GM19043 (cell line): ENCODE data around the gene GALNT2.

Source experiments
- ATAC-seq: cut with Tn5 transposase; IDR thresholded peaks from one replicate; pipeline ENCODE4 v1.9.1; 2021; ENCODE audit warnings: low read depth; ENCODE audit not compliant: unreplicated experiment

GALNT2 gene

DNA sequence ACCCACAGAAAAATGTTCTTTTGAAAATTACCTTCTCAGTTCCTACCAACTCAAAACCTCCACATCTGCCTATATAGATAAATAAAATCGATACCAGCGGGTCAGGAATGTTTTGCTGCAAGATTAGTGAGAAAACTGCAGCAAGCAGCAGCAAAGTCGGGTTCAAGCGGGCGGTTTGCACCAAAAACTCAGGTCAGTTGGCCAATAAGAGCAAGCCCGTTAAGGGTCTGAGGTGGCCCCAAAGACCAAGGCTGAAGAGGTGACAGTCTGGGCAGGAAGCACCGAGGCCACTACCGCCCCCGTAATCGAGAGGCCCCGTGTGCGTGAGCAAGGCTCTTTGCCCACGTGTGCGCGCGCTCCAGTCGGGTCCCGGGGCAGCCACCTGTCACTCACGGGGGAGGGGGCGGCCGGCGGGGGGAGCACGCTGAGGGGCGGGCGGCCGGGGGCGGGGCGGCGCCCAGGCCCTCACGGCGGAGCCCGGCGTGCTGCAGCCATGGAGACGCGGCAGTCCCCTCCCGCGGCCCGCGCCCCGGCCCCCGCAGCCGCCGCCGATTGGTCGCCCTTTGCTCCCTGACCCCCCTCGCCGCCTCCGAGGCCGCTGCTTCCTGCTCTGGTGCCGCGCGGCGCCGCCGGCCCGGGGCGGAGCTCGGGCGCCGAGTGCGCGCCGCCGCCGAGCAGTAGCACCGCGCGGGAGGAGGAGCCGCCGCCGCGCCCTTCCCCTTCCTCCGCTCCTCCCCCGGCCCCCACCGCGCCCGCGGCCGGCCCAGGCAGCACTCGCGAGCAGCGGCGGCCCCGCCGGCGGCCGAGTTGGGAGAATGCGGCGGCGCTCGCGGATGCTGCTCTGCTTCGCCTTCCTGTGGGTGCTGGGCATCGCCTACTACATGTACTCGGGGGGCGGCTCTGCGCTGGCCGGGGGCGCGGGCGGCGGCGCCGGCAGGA lies at the start of gene GALNT2:
Gene GALNT2 (plus strand): TSS at position 773 of the 939 bp plus-strand sequence. CDS start 43 bp downstream, at position 816.
- ATAC-seq = peak; percentile 83

DNA sequence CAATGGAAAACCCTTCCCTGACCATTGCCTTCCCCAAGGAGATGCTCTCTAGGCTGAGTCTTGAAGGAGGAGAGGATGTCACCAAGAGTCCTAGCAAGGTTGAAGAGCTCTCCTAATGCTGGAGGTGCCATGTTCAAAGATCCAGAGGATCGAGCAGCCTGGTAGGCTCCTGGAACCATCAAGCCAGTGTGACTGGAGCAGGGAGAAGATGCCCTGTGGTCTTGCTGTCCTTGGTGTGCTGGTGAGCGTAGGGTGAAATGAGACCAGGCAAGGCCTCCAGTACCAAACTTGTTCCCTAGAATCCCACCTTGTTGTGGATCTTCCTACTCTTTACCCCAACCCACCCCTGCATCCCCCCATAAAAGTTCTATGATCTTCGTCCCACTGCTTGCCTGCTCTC lies 46.6 kb upstream of the GALNT2 start:
- ATAC-seq = no peak

DNA sequence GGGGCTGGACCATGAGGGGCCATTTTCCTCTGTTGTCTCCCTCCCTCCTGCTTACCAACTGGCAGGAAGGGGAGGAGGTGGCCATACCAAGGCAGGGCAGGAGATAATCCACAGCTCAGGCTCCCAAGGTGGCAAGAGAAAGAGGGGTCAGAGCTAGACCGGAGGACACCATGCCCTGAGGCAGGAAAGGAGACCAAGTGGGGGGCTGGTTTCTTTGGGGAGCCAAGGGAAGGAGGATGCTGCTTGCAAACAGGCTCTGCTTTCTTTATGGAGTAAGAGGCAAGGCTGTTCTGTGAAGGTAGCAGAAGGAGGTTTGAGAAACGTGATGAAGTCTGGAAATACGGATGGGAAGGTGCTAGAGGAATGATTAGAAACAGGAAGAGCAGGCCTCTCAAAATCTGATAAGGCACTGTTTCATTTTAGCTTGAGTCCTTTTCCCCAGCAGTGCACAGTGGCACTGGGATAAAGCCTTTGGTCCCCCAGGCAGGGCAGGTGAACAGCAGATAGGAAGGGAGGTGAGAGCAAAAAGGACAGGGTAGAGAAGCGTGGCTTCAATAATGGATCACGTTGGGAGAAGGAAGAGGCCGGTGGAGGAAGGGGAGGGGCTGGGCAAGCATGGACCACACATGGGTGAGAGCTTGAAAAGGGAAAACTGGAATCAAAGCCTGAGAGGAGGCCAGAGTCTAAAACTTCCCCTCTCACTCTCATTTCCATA lies 44.2 kb upstream of the GALNT2 start:
- ATAC-seq = no peak

DNA sequence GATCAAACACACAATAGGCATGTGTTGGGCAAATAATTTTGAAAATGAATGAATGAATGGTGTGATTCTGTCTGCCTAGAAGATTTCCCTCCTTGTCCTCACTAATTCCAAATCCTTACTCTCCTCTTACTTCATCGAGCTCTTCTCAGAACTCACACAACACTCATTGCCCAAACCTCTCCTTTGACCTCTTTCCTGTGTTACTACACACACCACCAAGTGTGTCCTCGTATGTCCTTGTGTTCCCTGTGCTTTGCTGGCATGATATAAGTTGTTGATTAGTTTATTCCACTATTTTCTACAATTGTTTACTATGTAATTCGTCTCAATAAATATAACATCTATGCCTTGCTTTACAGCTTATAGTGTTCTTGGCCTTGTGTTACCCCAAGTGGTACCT lies 41.4 kb upstream of the GALNT2 start:
- ATAC-seq = no peak

DNA sequence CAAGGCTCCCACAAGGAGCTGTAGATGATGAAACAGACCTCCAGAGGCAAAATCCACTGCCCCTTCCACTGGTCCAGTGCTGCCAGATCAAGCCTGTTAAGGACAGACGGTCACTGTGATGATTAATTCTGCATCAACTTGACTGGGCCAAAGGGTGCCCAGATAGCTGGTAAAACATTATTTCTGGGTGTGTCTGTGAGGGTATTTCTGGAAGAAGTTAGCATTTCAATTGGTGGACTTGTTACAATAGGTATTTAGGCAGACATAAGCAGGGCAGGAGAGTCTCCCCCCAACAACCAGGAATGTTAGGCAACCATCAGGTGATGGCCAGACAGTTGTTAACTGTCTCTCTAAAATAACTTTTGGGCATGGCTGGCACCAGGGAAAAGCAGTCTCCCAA lies 40.9 kb upstream of the GALNT2 start:
- no peak for ATAC-seq

DNA sequence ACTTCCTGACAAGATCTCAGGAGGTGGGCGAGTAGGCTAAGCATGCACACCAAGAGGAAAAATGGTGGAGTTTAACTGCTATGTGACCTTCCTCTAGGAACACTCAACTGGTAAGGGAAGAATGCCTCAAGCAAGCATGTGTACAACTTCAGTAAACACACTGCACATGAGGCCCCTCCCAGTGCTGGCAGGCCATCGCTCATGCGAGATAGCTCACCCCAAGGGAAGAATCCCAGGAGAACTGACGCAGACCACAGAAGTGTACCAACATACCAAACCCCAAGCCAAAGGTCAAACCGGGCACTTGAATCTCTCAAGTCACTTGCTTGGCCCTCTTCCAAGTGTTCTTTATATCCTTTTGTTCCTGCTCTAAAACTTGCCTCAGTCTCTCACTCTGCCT lies 40.5 kb upstream of the GALNT2 start:
- no peak for ATAC-seq

DNA sequence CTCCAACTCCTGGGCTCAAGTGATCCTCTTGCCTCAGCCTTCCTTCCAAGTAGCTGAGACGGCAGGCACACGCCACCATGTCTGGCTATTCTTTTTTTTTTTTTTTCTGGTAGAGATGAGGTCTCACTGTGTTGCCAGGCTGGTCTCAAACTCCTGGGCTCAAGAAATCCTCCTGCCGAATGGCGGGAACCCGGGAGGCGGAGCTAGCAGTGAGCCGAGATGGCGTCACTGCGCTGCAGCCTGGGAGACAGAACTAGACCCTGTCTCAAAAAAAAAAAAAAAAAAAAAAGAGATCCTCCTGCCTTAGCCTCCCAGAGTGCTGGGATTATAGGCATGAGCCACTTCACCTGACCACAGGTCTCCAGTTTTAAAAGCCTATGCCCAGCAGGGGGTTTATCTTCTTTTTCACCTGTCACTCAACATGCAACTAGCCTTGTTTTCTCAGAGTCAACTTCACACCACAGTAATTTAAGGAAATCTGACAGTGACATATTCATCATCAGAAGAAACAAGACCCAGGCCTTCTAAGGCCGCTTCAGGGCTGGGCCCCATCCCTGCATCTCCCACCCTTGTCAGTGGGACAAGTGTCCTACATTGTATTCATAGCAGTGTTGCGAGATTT lies 38.3 kb upstream of the GALNT2 start:
- no peak for ATAC-seq

DNA sequence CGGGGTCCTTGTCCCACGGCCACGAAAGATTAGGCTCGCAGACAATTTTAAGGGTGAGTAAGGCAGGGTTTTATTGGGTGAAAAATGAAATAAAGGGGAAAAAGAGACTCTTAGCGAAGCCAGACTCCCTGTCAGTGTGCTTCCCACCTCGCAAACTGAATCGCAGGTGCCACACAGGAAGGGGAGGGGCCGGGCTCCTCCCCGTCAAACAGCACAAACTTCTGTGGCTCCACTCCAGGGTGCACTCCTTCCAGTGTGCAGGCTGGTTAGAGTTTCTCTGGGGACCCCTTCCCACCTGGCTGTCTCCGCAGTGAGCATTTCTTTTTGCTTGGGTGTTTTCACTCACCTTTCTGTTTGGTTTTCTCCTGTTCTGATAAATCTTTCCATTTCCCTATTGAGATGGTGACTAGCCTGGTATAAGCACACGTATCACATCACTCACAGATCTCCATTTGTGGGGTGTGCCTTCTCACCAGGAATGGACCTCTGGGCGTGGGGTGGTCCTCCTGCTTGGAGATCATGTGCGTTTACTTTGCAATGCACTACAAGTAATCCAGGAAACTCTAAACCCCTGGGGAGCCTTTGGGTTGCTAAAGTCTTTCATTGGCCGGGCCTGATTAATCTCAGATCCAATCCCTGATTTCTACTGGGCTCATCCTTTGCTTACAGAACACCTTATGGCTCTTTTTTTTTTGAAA lies 37.6 kb upstream of the GALNT2 start:
- no peak for ATAC-seq

DNA sequence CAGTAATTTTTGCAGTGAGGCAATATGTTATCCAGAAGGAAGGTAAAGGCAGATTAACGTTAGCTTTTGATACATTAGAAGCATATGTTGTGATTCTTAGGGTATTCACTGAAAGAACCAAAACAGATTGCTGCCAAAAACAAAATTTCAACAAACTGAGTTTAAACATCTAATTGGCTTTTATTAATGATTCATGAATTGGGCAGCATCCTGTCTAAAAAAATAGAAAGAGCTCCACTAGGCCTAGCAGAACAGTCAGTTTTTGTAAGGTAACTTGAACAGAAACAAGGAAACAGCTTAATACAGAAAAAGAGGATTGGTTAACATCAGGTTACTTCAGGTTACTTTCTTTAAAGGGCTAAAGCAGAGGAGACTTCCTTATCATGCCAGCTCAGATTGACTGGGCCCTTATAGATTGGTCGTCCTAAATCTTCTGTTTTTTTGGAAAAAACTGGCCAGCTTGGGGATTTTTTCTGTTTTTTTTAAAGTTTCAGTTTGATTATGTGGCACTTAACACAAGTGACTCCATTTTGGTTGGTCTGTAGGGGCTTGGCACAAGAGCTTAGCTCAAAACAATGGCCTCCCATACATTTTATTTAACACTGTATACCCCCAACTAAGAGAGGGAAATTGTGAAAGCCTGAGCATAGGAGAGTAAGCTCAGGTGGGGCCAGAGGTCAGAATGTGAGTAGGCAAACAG lies 36.8 kb upstream of the GALNT2 start:
- no peak for ATAC-seq

DNA sequence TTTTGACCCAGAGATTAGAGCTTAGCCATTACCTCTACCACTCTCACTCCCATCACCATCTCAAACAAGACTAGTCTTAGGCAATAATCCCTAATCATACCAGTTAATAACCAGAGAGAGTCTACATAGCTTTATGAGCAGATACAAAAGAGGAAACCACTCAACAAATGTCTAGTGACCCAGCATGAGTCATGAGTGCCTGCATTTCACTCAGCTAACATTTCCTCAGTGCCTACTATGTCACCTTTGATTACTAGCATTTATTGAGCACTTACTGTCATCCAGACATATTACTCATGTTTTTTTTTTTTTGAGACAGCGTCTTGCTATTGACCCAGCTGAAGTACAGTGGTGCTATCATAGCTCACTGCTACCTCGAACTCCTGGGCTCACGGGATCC lies 35.9 kb upstream of the GALNT2 start:
- no peak for ATAC-seq

DNA sequence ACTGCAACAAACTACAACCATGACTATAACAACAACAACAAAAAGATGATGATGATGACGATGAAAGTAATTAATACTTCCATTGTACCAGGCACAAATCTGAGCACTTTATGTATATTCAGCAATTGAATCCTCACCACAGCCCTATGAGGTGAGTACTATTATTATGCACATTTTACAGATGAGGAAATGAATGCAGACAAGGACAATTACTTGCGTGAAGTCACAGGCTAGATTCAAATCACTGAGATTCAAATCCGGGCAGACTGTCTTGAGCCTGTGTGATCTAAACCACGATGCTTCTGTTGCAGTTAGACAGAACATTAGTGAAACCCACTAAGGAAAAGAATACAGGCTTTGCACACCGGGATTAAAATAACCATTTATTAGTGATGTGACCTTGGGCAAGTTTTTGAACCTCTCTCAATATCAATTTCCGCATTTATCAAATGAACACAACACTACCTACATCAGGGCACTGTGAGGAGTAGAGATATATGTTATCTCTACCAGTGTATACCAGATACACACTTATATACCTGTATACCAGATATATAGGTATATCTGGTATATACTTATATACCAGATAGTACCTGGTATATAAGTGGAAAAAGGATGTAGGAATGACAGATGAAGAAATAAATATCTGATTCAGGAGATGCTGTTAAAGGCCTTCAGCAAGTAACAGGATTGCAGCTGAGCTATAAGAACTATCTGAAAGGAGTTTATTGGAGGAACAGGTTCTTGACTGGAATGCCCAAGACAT lies 34.3 kb upstream of the GALNT2 start:
- no peak for ATAC-seq

DNA sequence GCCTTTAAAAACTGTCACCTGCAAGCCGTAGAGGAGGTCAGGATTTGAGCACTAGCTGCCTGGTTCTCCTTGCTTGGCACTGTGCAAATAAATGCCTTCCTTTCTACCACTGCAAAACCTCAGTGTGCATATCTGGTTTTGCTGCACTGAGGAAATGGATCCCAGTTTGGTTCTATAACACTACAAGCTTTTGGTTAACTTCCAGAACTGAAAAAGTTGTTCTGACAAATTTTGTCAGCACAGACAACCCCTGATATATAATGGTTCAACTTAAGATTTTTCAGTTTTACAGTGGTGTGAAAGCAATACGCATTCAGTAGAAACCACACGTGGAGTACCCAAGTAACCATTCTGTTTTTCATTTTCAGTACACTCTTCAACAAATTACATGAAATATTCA lies 29.8 kb upstream of the GALNT2 start:
- ATAC-seq = no peak

DNA sequence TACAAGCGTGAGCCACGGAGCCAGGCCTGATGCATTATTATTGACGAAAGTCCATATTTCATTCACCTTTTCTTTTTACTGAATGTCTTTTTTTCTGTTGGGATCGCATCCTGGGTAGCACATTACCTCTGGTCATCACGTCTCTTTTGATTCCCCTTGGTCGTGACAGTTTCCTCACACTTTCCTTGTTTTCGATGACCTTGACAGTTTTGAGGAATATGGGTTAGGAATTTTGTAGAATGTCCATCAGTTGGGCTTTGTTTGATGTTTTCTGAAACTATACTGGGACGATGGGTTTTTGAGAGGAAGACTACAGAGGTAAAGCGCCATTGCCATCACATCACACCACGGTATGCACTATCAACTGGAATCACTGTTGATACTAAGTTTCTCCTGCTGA lies 26.6 kb upstream of the GALNT2 start:
- ATAC-seq = no peak

DNA sequence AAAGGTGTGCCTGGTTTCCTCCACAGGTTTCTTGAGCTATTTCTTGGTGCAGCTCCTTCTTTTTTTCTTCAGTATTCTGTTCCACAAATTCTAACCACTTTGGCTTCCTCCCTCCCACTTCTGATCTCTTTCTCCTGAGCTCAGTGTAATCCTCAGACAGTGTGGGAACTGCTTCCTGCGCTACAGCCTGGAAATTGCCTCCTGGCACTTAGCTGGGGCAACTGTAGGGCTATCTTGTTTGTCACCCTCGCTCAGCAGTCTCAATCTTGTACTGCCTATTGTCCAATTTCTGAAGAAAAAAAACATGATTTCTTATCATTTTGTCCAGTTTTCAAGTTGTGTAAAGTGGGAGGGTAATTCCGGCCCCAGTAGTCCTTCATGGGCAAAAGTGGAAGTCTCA lies 24.0 kb upstream of the GALNT2 start:
- no peak for ATAC-seq

DNA sequence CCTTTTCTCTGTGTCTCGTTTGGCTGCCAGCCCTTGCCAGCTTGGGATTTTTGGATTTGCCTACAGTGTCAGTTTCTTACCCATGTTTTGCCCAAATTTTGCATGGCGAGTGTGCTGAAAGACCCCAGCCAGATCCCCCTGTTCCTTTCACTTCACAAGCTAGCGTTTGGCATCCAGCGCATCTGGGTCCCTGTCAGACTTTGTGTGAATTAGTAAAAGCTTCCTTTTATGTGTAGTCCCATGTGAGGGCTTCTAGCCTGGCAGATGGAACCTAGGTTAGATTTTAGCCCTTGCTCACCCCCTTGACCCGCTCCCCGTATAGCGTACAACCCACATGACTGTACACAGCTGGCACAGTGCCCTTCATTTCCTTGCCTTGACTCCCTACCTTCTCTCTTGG lies 22.3 kb upstream of the GALNT2 start:
- ATAC-seq = no peak

DNA sequence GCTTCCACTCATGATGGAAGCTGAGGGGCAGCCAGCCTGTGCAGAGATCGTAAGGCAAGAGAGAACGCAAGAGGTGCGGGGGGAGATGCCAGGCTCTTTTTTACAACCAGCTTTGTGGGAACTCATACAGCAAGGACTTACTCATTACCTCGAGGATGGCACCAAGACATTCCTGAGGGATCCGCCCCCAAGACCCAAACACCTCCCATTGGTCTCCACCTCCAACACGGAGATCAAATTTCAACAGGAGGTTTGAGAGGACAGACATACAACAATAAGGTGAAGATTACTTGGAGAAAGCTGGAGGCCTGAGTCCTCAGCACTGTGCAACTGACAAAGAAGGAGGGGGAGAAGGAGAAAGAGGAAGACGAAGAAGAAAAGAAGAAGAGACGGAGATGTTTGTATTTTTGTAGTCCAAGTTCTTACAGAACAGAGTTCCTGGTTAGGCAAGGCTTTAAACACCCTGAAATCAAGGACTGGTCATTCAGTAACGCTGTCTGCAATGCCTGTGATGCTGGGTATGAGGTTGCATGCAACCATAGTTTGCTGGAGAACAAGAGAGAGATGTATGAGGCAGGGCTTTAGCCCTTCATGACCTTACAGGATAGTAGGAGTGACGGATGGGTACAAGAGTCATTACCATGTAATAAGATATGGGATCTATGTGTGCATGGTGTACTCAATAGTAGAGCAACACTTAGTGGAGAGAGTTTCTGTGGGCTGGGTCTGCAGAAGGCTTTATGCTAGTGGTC lies 19.7 kb upstream of the GALNT2 start:
- ATAC-seq = no peak

DNA sequence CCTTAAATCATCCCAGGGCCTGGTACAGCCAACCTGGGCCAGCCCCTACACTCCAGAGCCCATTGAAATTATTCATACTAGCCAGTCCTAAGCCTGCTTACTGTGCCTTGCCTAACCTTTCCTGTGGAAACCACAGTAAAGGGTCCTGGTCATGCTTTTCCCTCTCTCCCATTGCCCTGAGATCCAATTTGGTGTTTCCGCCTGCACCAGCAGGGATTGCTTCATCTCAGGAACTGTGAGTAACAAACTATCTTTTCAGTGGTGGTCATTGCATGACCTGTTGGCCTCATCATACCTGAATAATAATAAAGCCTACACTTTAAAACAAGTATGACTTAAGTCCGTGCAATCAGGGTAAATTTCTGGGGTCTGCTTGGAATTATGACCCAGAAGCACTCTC lies 18.7 kb upstream of the GALNT2 start:
- no peak for ATAC-seq

DNA sequence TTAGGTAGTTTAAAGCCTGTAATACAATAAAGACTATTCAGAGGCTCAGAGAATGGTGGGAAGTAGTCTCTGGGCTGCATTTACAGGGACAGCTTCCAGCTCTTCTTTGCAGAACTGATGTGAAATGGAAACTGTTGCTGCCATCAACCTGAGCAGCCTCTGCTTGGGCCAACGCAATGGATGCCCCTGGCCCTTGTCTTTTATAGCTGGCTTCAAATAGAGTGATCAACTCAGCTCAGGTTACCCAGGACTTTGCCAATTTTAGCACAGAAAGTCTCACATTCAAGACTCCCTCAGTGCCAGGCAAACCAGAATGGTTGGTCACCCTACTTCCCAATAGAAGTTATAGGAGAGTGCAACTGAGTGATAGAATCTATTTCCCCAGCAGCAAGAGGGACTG lies 18.1 kb upstream of the GALNT2 start:
- no peak for ATAC-seq

DNA sequence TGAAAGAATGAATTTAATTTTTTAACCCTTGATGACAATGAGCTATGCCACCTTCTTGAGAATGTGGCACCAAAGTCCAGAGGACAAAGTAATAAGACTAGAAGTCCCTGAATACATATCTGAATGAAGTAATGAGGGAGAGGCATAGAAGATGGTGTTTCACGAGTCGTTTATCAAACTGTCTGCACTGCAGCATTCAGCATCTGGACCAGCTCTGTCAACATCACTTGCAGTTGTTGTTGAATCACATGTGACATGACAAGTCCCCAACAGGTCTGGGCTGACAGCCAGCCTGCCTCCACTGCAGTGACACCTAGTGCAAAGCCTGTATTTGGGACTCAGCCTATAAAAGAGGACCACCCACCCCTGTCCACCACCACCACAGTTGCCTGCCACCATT lies 17.3 kb upstream of the GALNT2 start:
- ATAC-seq = no peak
